CD4-positive, CD25-positive, alpha-beta regulatory T cell (primary cell): Measurements from ENCODE around the gene SRRD. TPM values are rescaled to one million over a fixed set of nuclear protein-coding genes. Genes with fewer than 3 reads are reported as not detected.

Experiments used
- ATAC-seq, 2 donors: fragments of 150-1000 bp; cut with Tn5 transposase; one replicate each; pipeline ENCODE4 v1.10.0; 2021; ENCODE audit warnings: low read depth in 2 of 2, moderate number of reproducible peaks in 2 of 2, moderate library complexity in 1 of 2
- DNase-seq, 3 donors: peaks; one replicate each; pipeline versions ENCODE4 v3.0.0 to v3.0.0-alpha.2; 2012 to 2022; ENCODE audit warnings: mixed read lengths in 1 of 3
- H3K27ac ChIP-seq: one replicate; pipeline ENCODE4 v1.7.0; 2013; ENCODE audit warnings: mild to moderate bottlenecking, low read length; ENCODE audit not compliant: insufficient read depth, poor library complexity, severe bottlenecking
- H3K27me3 ChIP-seq: one replicate; pipeline ENCODE4 v1.7.0; 2013; ENCODE audit warnings: low read length; ENCODE audit not compliant: control insufficient read depth, insufficient read depth
- H3K36me3 ChIP-seq: one replicate; pipeline ENCODE4 v1.7.0; 2013; ENCODE audit warnings: mild to moderate bottlenecking, low read length, moderate library complexity; ENCODE audit not compliant: control insufficient read depth, insufficient read depth
- H3K4me1 ChIP-seq: 2 replicates; pipeline ENCODE4 v1.7.0; 2013; ENCODE audit warnings: mild to moderate bottlenecking, low read length; ENCODE audit not compliant: insufficient read depth, control insufficient read depth, poor library complexity, severe bottlenecking
- H3K4me3 ChIP-seq: one replicate; pipeline ENCODE4 v1.7.0; 2013; ENCODE audit warnings: low read depth, mild to moderate bottlenecking, low read length, moderate library complexity
- H3K9me3 ChIP-seq, 2 experiments: 1 replicate in 1 of 2; 2 replicates in 1 of 2; pipeline ENCODE4 v1.7.0; 2013; ENCODE audit warnings: low read length in 2 of 2, mild to moderate bottlenecking in 1 of 2, moderate library complexity in 1 of 2; ENCODE audit not compliant: control insufficient read depth in 2 of 2
- H3K27ac Mint-ChIP-seq, 3 donors: one replicate each; pipeline ENCODE4 v1.8.0; 2020 to 2022; ENCODE audit warnings: mild to moderate bottlenecking in 3 of 3, mixed read lengths in 3 of 3, moderate library complexity in 2 of 3
- H3K27me3 Mint-ChIP-seq: one replicate; pipeline ENCODE4 v1.8.0; 2022; ENCODE audit warnings: mild to moderate bottlenecking, mixed read lengths
- H3K36me3 Mint-ChIP-seq: one replicate; pipeline ENCODE4 v1.8.0; 2020; ENCODE audit warnings: mixed read lengths
- H3K4me1 Mint-ChIP-seq, 4 donors: one replicate each; pipeline ENCODE4 v1.8.0; 2020 to 2022; ENCODE audit warnings: mixed read lengths in 4 of 4, mild to moderate bottlenecking in 1 of 4
- H3K4me3 Mint-ChIP-seq, 4 donors: one replicate each; pipeline ENCODE4 v1.8.0; 2020 to 2022; ENCODE audit warnings: mild to moderate bottlenecking in 4 of 4, mixed read lengths in 4 of 4, moderate library complexity in 3 of 4
- H3K9me3 Mint-ChIP-seq, 7 donors: one replicate each; pipeline ENCODE4 v1.8.0; 2020 to 2022; ENCODE audit warnings: mixed read lengths in 7 of 7, mild to moderate bottlenecking in 3 of 7, moderate library complexity in 2 of 7
- polyA plus RNA-seq, 4 donors: library from polyadenylated mRNA; unstranded; fragments of 300-500 nt; fragmentation: Illumina TruSeq; gene quantifications; one replicate each; pipeline ENCODE4 v1.2.3, GENCODE V29; 2021
- total RNA-seq: library from RNA; stranded (reverse); gene quantifications from one replicate; pipeline ENCODE4 v1.2.3, GENCODE V29; 2022

SRRD gene
- total and polyA plus RNA-seq, 5 donors from 2014 or later: 25.5 to 34.7 (median 27.3) TPM

- H3K4me1 Mint-ChIP-seq: peaks cover 46 to 74% (median 59%) of the 10 kb centered on the region in 4 donors
- H3K4me3 Mint-ChIP-seq: peak overlapping the region; percentile 44 to 96 (median 90)
- H3K27me3 Mint-ChIP-seq: no peaks in the 10 kb centered on the region
- Histone ChIP-seq H3K9me3 (no peaks in the 10 kb centered on the region), H3K27me3 (no peaks in the 10 kb centered on the region), H3K27ac (no peak overlapping the region), H3K4me1 (peaks cover 46% of the 10 kb centered on the region), H3K4me3 (no peak overlapping the region), H3K36me3 (peaks cover 21% of the 10 kb centered on the region)
- peak overlapping the region in 2 of 3 donors; percentile 28 to 44 for H3K27ac Mint-ChIP-seq
- DNase-seq (no peak), ATAC-seq (no peak)
- H3K9me3 Mint-ChIP-seq: peaks cover 0 to 2% (median 0%) of the 10 kb centered on the region in 7 donors
- peaks cover 24% of the 10 kb centered on the region for H3K36me3 Mint-ChIP-seq
These were observed 3.1 kb upstream of the SRRD start for GRCh38 chr22:26480611-26480932.

- Histone ChIP-seq H3K27ac (no peak overlapping the region), H3K27me3 (no peaks in the 10 kb centered on the region), H3K36me3 (peaks cover 15% of the 10 kb centered on the region), H3K4me3 (no peak overlapping the region), H3K4me1 (peaks cover 46% of the 10 kb centered on the region), H3K9me3 (no peaks in the 10 kb centered on the region)
- Mint-ChIP-seq H3K4me3 (peak overlapping the region; percentile 44 to 96 (median 90)), H3K36me3 (peaks cover 26% of the 10 kb centered on the region), H3K4me1 (peaks cover 49 to 80% (median 64%) of the 10 kb centered on the region in 4 donors), H3K27me3 (no peaks in the 10 kb centered on the region), H3K27ac (peak overlapping the region; percentile 28 to 99 (median 69)), H3K9me3 (peaks cover 0 to 2% (median 0%) of the 10 kb centered on the region in 7 donors)
- DNase-seq: no peak
- no peak for ATAC-seq
These were observed 2.5 kb upstream of the SRRD start for GRCh38 chr22:26481112-26481693.

- H3K4me3 Mint-ChIP-seq: peak overlapping the region; percentile 90 to 96 (median 95)
- Histone ChIP-seq H3K36me3 (peaks cover 10% of the 10 kb centered on the region), H3K9me3 (no peaks in the 10 kb centered on the region), H3K4me3 (no peak overlapping the region), H3K27ac (no peak overlapping the region), H3K27me3 (no peaks in the 10 kb centered on the region), H3K4me1 (peaks cover 46% of the 10 kb centered on the region)
- DNase-seq: no peak
- peaks cover 26% of the 10 kb centered on the region for H3K36me3 Mint-ChIP-seq
- ATAC-seq: no peak
- H3K4me1 Mint-ChIP-seq: peaks cover 49 to 83% (median 64%) of the 10 kb centered on the region in 4 donors
- peak overlapping the region in 2 of 3 donors; percentile 99 for H3K27ac Mint-ChIP-seq
- no peaks in the 10 kb centered on the region for H3K27me3 Mint-ChIP-seq
- peaks cover 0 to 2% (median 0%) of the 10 kb centered on the region in 7 donors for H3K9me3 Mint-ChIP-seq
These were observed 2.0 kb upstream of the SRRD start for GRCh38 chr22:26481694-26482093.

- Histone ChIP-seq H3K27ac (no peak overlapping the region), H3K4me1 (peaks cover 46% of the 10 kb centered on the region), H3K4me3 (peak overlapping the region; percentile 73), H3K9me3 (no peaks in the 10 kb centered on the region), H3K27me3 (no peaks in the 10 kb centered on the region), H3K36me3 (peaks cover 6% of the 10 kb centered on the region)
- ATAC-seq (no peak), DNase-seq (no peak)
- peak overlapping the region; percentile 85 to 99 (median 99) for H3K27ac Mint-ChIP-seq
- H3K9me3 Mint-ChIP-seq: peaks cover 0 to 2% (median 0%) of the 10 kb centered on the region in 7 donors
- H3K36me3 Mint-ChIP-seq: peaks cover 26% of the 10 kb centered on the region
- no peaks in the 10 kb centered on the region for H3K27me3 Mint-ChIP-seq
- peak overlapping the region; percentile 90 to 96 (median 95) for H3K4me3 Mint-ChIP-seq
- H3K4me1 Mint-ChIP-seq: peaks cover 49 to 83% (median 62%) of the 10 kb centered on the region in 4 donors
These were observed 1.5 kb upstream of the SRRD start for GRCh38 chr22:26482161-26482560.

GRCh38 chr22:26483043-26483438, 636 bp upstream of the SRRD start:
- peaks cover 17% of the 10 kb centered on the region for H3K36me3 Mint-ChIP-seq
- H3K4me1 ChIP-seq: peaks cover 46% of the 10 kb centered on the region

GRCh38 chr22:26484360-26484706, 656 bp downstream of the SRRD start:
- H3K4me3 Mint-ChIP-seq: peak overlapping the region; percentile 90 to 96 (median 95)

More at GRCh38 chr22:26483043-26483438, 636 bp upstream of the SRRD start:
- Histone ChIP-seq H3K4me3 (peak overlapping the region; percentile 73), H3K27ac (peak overlapping the region; percentile 94), H3K9me3 (no peaks in the 10 kb centered on the region), H3K36me3 (peaks cover 7% of the 10 kb centered on the region), H3K27me3 (no peaks in the 10 kb centered on the region)
- Mint-ChIP-seq H3K4me1 (peaks cover 40 to 74% (median 54%) of the 10 kb centered on the region in 4 donors), H3K27ac (peak overlapping the region; percentile 99), H3K9me3 (peaks cover 0 to 2% (median 0%) of the 10 kb centered on the region in 7 donors), H3K4me3 (peak overlapping the region; percentile 90 to 96 (median 95)), H3K27me3 (no peaks in the 10 kb centered on the region)
- no peak for DNase-seq
- no peak for ATAC-seq

GRCh38 chr22:26485013-26485412, 1.3 kb downstream of the SRRD start:
- Mint-ChIP-seq H3K27me3 (no peaks in the 10 kb centered on the region), H3K4me3 (peak overlapping the region; percentile 45 to 90 (median 58)), H3K9me3 (no peaks in the 10 kb centered on the region), H3K36me3 (peaks cover 17% of the 10 kb centered on the region), H3K27ac (peak overlapping the region in 2 of 3 donors; percentile 27 to 99), H3K4me1 (peaks cover 29 to 58% (median 47%) of the 10 kb centered on the region in 4 donors)
- Histone ChIP-seq H3K27ac (peak overlapping the region; percentile 94), H3K36me3 (peaks cover 27% of the 10 kb centered on the region), H3K4me1 (peaks cover 37% of the 10 kb centered on the region), H3K4me3 (peak overlapping the region; percentile 95), H3K9me3 (no peaks in the 10 kb centered on the region), H3K27me3 (no peaks in the 10 kb centered on the region)
- ATAC-seq (no peak), DNase-seq (no peak)

More at GRCh38 chr22:26484360-26484706, 656 bp downstream of the SRRD start:
- Mint-ChIP-seq H3K36me3 (peaks cover 21% of the 10 kb centered on the region), H3K4me1 (peaks cover 36 to 65% (median 54%) of the 10 kb centered on the region in 4 donors), H3K9me3 (peaks cover 0 to 2% (median 0%) of the 10 kb centered on the region in 7 donors), H3K27ac (peak overlapping the region; percentile 82 to 99 (median 99)), H3K27me3 (no peaks in the 10 kb centered on the region)
- H3K4me1 ChIP-seq: peaks cover 38% of the 10 kb centered on the region
- DNase-seq (peak; percentile 30 to 56 (median 49)), ATAC-seq (peak; percentile 39 to 42)
- H3K27me3 ChIP-seq: no peaks in the 10 kb centered on the region
- H3K36me3 ChIP-seq: peaks cover 20% of the 10 kb centered on the region
- H3K9me3 ChIP-seq: no peaks in the 10 kb centered on the region
- peak overlapping the region; percentile 94 for H3K27ac ChIP-seq
- peak overlapping the region; percentile 95 for H3K4me3 ChIP-seq
